K562 (cell line): ENCODE measurements around the gene ACAP3. TPM values are rescaled to one million over a fixed set of nuclear protein-coding genes. Genes with fewer than 3 reads are reported as not detected.

Source experiments
- HNRNPLL ChIP-seq: fragments of 200-400 bp; formaldehyde crosslinking; IDR thresholded peaks from 2 replicates; pipeline ENCODE4 v1.6.1; 2017; ENCODE audit warnings: low read length, low read depth, mild to moderate bottlenecking; ENCODE audit not compliant: poor library complexity, severe bottlenecking
- POLR2G ChIP-seq: fragments of 200-400 bp; formaldehyde crosslinking; IDR thresholded peaks from 2 replicates; pipeline ENCODE4 v1.6.1; 2017; ENCODE audit warnings: low read depth, mild to moderate bottlenecking, antibody characterized with exemption, low read length, moderate library complexity
- POLR3A ChIP-seq: IDR thresholded peaks from 2 replicates; pipeline ENCODE4 v1.6.1; 2011; ENCODE audit warnings: borderline replicate concordance, mild to moderate bottlenecking, moderate library complexity; ENCODE audit not compliant: insufficient read length, insufficient read depth; ENCODE audit errors: extremely low read depth
- PTBP1 ChIP-seq: fragments of 200-400 bp; formaldehyde crosslinking; IDR thresholded peaks from 2 replicates; pipeline ENCODE4 v1.6.1; 2017; ENCODE audit warnings: low read depth, low read length
- SUPT5H ChIP-seq: fragments of 450-650 bp; IDR thresholded peaks from 2 replicates; pipeline ENCODE4 v1.6.1; 2016
- TOE1 ChIP-seq, 2 experiments: fragments of 450-650 bp in 1 of 2; sonication (generic) in 1 of 2; formaldehyde crosslinking in 1 of 2; IDR thresholded peaks; 2 replicates each; pipeline versions ENCODE4 v1.7.1 to v1.8.0; 2016 to 2022; ENCODE audit warnings: borderline replicate concordance in 2 of 2, mild to moderate bottlenecking in 2 of 2, antibody characterized with exemption in 1 of 2, inconsistent platforms in 1 of 2, low read depth in 1 of 2, missing genetic modification reagents in 1 of 2, moderate library complexity in 1 of 2
- ZNF766 ChIP-seq: fragments of 200-800 bp; sonication (Bioruptor generic); conservative IDR thresholded peaks from 2 replicates; pipeline ENCODE4 v1.6.1; 2016; ENCODE audit warnings: missing genetic modification characterization, missing compliant biosample characterization
- ZNF79 ChIP-seq: fragments of 250-450 bp; sonication (Bioruptor Pico); IDR thresholded peaks from 2 replicates; pipeline ENCODE4 v1.4.0; 2020; ENCODE audit warnings: low read depth, mild to moderate bottlenecking, moderate library complexity
- polyA plus RNA-seq, 8 experiments: library from polyadenylated mRNA; depleted of rRNA in 4 of 8; stranded (reverse) in 5 of 8; unstranded in 3 of 8; fragments of >200 nt; fragmentation: Nextera tagmentation in 2 of 8; fragmentation: Illumina TruSeq in 1 of 8; extraction: Ambion mirVana in 2 of 8; extraction: Trizol in 1 of 8; gene quantifications; 2 replicates each; pipeline versions ENCODE4 v1.2.1 to v1.2.3, GENCODE V29; 2011 to 2014; ENCODE audit warnings: inconsistent platforms in 1 of 8, missing spikeins in 1 of 8
- total RNA-seq, 7 experiments: library from RNA; depleted of rRNA in 6 of 7; stranded (reverse); fragments of >200 nt in 6 of 7; fragmentation: Illumina TruSeq in 2 of 7; extraction: Trizol in 2 of 7; gene quantifications; 2 replicates each; pipeline versions ENCODE4 v1.2.1 to v1.2.3, GENCODE V29; 2011 to 2021; ENCODE audit warnings: low replicate concordance in 1 of 7
- TF ChIP-seq, protein P1 (sequence below): sonication (generic); formaldehyde crosslinking; IDR thresholded peaks from 2 replicates; pipeline ENCODE4 v1.8.0; 2023; ENCODE audit warnings: mild to moderate bottlenecking, missing genetic modification reagents
- TF ChIP-seq, protein P2 (sequence below): fragments of 250-450 bp; sonication (Bioruptor Pico); IDR thresholded peaks from 2 replicates; pipeline ENCODE4 v1.8.0; 2021; ENCODE audit warnings: mild to moderate bottlenecking, moderate library complexity

Gene ACAP3
- total and polyA plus RNA-seq, 9 of the 15 experiments (the other 6 are each of a cell fraction or from before 2014, with no cell fraction given): 0.01 to 49.0 (median 12.0) TPM

DNA sequence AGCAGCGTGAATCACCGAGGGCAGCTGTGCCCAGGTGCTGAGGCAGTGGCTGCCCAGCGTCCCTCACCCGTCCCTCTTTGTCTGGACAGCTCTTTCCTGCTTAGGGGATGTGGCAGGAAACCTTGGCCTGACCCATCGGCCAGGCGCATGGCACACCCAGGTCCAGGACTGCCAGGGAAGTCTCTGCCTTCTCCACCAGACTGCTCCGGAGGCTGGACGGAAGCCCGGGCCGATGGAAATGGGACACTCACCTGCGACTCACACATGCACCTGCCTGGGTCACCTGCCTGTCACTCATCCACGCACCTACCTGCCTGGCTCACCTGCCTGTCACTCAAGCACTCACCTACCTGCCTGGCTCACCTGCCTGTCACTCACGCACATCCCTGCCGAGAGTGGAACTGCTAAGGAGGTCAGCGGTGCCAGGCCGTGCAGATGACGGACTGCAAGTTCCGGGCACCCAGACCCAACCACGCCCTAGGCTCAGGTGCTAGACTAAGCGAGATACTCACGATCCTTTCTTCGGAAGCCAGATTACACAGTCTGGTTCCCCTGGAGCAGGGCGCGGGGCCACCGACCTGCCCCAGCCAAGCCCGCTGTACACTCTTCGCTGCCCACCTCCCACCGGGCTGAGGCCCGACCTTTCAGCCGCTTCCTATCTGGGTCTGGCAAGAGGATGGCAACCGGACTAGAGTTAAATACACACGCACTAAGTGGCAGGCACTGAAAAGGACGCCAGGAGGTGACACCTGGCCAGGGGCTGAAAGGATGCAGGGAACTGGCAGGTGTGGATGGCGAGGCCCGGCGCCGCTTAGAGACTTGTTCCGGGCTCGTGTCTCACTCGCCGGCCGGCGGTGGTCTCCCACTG is 35.2 kb downstream of the ACAP3 start (continued):
- TF ChIP-seq, protein P1, sequence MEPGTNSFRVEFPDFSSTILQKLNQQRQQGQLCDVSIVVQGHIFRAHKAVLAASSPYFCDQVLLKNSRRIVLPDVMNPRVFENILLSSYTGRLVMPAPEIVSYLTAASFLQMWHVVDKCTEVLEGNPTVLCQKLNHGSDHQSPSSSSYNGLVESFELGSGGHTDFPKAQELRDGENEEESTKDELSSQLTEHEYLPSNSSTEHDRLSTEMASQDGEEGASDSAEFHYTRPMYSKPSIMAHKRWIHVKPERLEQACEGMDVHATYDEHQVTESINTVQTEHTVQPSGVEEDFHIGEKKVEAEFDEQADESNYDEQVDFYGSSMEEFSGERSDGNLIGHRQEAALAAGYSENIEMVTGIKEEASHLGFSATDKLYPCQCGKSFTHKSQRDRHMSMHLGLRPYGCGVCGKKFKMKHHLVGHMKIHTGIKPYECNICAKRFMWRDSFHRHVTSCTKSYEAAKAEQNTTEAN (CRISPR knock-in tag): 0 out of 2 replicates have a peak, but pooled peaks have one; percentile 16
- TF ChIP-seq POLR3A (no peak), PTBP1 (0 out of 2 replicates have a peak, but pooled peaks have one; percentile 28), SUPT5H (0 out of 2 replicates have a peak, but pooled peaks have one; percentile 35), TOE1 (IDR thresholded peaks at IDR 0.05; ENCODE audit: borderline replicate concordance) (no peak), TOE1 (CRISPR knock-in tag; IDR thresholded peaks at IDR 0.05; ENCODE audit: borderline replicate concordance, low read depth) (0 out of 2 replicates have a peak, but pooled peaks have one; percentile 70), HNRNPLL (peak; percentile 12), ZNF766 (CRISPR knock-in tag) (no peak), ZNF79 (CRISPR knock-in tag) (no peak), POLR2G (peak; percentile 50; the same call in 1 of the 2 replicates)
- TF ChIP-seq, protein P2, sequence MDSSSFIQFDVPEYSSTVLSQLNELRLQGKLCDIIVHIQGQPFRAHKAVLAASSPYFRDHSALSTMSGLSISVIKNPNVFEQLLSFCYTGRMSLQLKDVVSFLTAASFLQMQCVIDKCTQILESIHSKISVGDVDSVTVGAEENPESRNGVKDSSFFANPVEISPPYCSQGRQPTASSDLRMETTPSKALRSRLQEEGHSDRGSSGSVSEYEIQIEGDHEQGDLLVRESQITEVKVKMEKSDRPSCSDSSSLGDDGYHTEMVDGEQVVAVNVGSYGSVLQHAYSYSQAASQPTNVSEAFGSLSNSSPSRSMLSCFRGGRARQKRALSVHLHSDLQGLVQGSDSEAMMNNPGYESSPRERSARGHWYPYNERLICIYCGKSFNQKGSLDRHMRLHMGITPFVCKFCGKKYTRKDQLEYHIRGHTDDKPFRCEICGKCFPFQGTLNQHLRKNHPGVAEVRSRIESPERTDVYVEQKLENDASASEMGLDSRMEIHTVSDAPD (CRISPR knock-in tag): no peak
